GM15510 (cell line): ENCODE results near the gene HSP90AB1.

Source experiments
- POLR2A ChIP-seq: IDR thresholded peaks from 3 replicates; pipeline ENCODE4 v1.6.1; 2011; ENCODE audit warnings: borderline replicate concordance; ENCODE audit not compliant: insufficient read length; ENCODE audit errors: extremely low read depth

The HSP90AB1 gene

GRCh38 chr6:44273617-44274016 is 26.7 kb downstream of the HSP90AB1 start:
- TF ChIP-seq POLR2A: no peak

GRCh38 chr6:44275271-44275748 is 28.4 kb downstream of the HSP90AB1 start:
- no peak for TF ChIP-seq POLR2A

GRCh38 chr6:44275749-44276648 is 29.1 kb downstream of the HSP90AB1 start:
- no peak for TF ChIP-seq POLR2A

- TF ChIP-seq POLR2A: no peak
Measured at GRCh38 chr6:44276667-44277640, 30.1 kb downstream of the HSP90AB1 start.

- TF ChIP-seq POLR2A: no peak
Measured at GRCh38 chr6:44277763-44278162, 30.9 kb downstream of the HSP90AB1 start.

- TF ChIP-seq POLR2A: no peak
Measured at GRCh38 chr6:44278315-44278714, 31.4 kb downstream of the HSP90AB1 start.

- TF ChIP-seq POLR2A: no peak
Measured at GRCh38 chr6:44278774-44279697, 32.1 kb downstream of the HSP90AB1 start.

- TF ChIP-seq POLR2A: no peak
Measured at GRCh38 chr6:44284121-44284520, 37.2 kb downstream of the HSP90AB1 start.

- no peak for TF ChIP-seq POLR2A
Measured at GRCh38 chr6:44284867-44285266, 38.0 kb downstream of the HSP90AB1 start.

- no peak for TF ChIP-seq POLR2A
Measured at GRCh38 chr6:44285552-44286284, 38.8 kb downstream of the HSP90AB1 start.

- no peak for TF ChIP-seq POLR2A
Measured at GRCh38 chr6:44286285-44286565, 39.3 kb downstream of the HSP90AB1 start.

- no peak for TF ChIP-seq POLR2A
Measured at GRCh38 chr6:44286747-44287146, 39.8 kb downstream of the HSP90AB1 start.

- no peak for TF ChIP-seq POLR2A
Measured at GRCh38 chr6:44289726-44290260, 42.9 kb downstream of the HSP90AB1 start.
